HuH-7.5 (cell line): ENCODE results near the gene KATNA1.
A peak's percentile ranks its signal among the peaks of the same experiment; 100 is the strongest.
"Not testable (repeated sequence)": the region's sequence is repeated elsewhere in the genome, so short reads cannot be mapped to it uniquely, and the experiment has no call there.

ENCODE experiments used
- DNase-seq: peaks from one replicate; pipeline ENCODE4 v3.0.0; 2011; ENCODE audit warnings: low spot score

KATNA1 gene

GRCh38 chr6:149648148-149649145, at the start of gene KATNA1:
Gene KATNA1 (minus strand): TSS chr6:149648714. CDS start chr6:149638547, 10,167 bp downstream.
- DNase-seq: peak; percentile 82

GRCh38 chr6:149698175-149698574, 49.7 kb upstream of the KATNA1 start:
- no peak for DNase-seq

- no peak for DNase-seq
These were observed 48.4 kb upstream of the KATNA1 start for GRCh38 chr6:149696901-149697300.

DNA sequence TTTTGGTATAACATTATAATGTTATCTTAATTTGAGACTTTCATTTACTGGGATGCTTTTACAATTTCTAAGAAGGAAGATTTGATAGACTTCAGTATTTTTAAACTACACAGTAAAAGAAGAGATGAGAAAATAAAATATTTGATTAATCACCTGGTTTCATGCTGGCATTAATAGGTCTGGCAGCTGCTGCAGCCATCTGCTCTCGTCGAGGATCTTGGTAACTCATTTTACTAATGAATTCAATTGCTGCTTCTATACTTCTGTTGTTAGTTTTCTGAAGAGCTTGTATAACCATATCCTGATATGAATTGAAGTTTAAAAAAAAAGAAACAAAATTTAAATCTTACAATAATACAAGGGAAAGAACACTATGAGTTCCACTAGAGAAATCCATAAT, 46.4 kb upstream of the KATNA1 start:
- DNase-seq: no peak

DNA sequence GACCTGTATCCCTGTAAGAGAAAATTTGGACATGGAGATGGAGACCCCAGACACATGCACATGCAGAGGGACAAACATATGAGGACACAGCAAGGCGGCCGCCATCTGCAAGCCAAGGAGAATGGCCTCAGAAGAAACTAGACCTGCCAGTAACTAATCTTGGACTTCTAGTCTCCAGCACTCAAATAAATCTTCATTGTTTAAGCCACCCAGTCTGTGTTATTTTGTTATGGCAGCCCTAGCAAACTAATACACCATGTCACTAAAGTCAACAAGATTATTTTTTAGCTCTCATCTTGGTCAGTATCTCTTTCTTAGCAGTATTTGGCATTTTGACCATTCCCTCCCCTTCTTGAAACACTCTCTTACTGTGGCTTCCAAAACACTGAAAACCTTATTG, 42.7 kb upstream of the KATNA1 start:
- no peak for DNase-seq

- DNase-seq: no peak
These were observed 37.7 kb upstream of the KATNA1 start for GRCh38 chr6:149686230-149686629.

GRCh38 chr6:149683256-149683859, 34.8 kb upstream of the KATNA1 start:
- DNase-seq: no peak

GRCh38 chr6:149681845-149682244, 33.3 kb upstream of the KATNA1 start:
- DNase-seq: not testable (repeated sequence)

- no peak for DNase-seq
These were observed 32.7 kb upstream of the KATNA1 start for GRCh38 chr6:149681209-149681608.

GRCh38 chr6:149680503-149680902, 32.0 kb upstream of the KATNA1 start:
- DNase-seq: no peak

DNA sequence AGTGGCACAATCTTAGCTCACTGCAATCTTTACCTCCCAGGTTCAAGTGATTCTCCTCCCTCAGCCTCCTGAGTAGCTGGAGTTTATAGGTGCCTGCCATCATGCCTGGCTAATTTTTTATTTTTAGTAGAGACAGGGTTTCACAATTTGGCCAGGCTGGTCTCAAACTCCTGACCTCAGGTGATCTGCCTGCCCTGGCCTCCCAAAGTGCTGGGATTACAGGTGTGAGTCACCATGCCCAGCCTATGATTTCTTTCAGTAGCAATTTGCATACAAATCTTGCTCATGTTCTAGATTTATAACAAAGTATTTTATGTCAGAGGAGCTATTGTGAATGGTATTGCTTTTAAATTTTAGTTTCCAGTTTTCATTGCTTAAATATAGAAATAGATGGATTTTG, 23.8 kb upstream of the KATNA1 start:
- DNase-seq: not testable (repeated sequence)

- no peak for DNase-seq
These were observed 11.5 kb upstream of the KATNA1 start for GRCh38 chr6:149660028-149660427.

DNA sequence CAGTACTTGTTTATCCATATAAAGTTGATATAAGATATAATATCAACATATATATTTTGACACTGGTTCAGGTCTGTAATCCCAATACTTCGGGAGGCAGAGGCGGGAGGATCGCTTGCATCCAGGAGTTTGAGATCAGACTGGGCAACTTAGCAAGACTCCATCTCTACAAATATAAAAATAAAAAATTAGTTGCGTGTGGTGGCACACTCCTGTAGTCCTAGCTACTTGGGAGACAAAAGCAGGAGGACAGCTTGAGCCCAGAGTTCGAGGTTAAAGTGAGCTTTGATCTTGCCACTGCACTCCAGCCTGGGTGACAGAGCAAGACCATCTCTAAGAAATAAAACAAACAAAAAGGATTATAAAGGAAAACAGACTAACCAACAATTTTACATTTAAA, 8.9 kb upstream of the KATNA1 start:
- DNase-seq: no peak

DNA sequence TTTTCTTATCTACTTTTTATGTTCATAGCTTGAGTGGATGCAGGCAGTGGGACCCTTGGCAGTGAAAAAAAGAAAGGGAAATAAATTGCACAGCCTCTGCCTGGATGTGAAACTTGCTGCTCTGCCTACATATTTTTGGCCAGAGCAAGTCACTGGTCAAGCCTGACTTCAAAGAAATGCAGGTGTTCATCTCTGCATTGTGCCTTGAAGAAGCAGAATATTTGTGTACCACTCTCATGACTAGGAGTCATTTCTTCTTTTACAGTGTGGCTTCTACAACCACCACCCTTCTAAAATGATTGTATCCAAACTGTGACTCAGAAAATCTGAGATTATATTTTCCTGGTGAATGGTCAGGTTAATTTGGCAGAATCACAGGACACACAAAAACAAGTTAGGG, 2.5 kb upstream of the KATNA1 start:
- no peak for DNase-seq

DNA sequence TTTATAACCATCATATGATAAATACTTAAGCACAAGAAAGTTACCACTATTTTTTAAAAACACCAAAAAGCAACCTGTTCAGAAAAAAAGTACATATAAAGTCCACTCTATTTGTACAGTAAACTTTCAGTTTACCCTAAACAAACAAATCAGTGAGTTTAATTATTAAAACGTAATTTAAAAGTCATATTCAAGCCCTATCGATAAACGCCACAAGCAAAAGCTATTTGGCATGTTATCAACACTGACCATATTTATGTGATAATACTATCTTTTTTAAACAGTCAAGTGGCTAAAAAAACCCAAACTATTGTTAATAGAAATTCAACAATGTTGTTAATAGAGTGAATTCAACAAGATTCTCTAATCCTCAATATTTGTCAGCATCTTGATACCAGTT, 1.9 kb downstream of the KATNA1 start:
- DNase-seq: no peak

DNA sequence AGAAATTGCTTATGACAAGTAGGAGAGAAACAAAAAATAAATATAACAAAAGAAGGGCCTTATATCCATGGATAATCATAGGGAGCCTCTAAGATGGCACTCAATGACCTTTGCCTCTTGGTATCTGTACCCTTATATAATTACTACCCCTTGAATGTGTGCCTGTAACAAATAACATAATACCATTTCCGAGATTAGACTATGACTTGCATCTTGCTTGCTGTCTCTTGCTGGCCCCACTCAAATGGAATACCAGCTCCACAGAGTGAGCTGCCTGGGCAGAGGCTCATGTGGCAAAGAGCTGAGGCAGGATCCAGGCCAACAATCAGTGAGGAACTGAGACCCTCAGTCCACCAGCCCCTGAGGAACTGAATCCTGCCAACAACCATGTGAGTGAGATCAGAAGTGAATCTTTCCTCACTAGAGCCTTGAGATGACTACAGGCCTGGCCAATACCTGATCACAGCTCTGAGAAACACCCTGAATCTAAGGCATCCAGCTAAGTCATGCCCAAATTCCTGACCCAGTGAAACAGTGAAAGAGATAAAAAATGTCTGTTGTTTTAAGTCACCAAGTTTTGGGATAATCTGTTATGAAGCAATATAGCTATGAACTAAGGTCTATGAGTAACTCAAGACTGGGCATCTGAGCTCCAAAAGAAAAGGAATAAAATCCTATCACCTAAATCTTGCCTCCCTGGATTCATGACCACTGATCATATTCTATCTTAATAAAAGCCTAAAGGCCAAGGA, 5.5 kb downstream of the KATNA1 start:
- no peak for DNase-seq

- DNase-seq: no peak
These were observed 12.4 kb downstream of the KATNA1 start for GRCh38 chr6:149636124-149636523.

DNA sequence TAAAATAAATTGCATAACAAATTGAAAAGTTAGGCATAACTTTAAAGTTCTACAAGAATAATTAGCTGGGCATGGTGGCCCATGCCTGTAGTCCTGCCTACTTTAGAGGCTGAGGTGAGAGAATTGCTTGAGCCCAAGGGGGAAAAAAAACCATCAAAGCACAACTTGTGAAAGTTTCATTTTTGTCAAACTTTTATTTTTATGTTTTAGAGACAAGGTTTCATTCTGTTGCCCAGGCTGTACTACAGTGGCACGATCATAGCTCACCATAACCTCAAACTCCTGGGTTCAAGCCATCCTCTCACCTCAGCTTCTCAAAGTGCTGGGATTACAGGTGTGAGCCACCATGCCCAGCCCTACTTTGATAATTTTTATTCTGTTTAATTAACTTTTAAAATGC, 14.2 kb downstream of the KATNA1 start:
- no peak for DNase-seq

DNA sequence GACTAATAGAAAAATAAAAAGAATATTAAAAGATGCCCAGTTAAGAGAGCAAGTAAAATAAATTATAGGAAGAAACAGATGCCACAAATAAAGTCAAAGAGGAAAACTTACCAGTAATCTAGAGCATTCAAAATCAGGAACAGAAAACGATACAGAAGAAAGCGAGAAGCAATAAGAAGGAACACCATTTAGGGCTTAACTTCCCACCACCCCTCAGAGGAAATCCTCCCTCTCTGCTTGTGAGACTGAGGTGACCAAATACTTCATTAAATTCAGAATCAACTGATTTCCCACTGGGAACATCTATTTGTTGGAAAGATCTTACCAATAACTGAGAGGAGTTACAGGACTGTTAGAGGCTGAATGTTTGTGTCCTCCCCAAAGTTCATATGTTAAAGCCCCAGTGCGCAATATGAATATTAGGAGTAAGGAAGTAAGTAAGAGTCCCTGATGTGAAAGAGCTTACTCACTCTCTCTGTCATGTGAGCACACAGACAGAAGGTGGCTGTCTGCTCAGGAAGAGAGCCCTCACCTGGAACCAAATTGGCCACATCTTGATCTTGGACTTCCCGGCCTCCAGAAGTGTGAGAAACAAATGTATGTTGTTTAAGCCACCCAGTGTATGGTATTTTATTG, 19.5 kb downstream of the KATNA1 start:
- no peak for DNase-seq

DNA sequence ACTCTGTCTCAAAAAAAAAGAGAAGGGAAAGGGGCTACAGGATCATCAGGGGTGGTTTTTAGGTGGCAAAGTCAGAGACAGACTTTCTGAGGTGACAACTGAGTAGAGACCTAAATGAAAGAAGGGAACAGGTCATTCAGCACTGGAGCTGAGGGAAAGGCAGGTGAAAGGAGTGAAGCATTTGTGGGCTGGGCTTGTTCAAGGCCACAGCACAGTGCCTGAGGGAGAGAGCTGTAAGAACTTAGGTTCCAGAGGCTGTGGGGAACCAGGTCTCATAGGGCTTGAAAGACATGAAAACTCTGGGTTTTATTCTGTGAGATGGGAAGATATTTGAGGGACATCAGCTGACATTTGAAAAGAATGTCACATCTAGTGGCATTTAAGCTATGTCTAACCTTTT, 20.8 kb downstream of the KATNA1 start:
- DNase-seq: no peak

DNA sequence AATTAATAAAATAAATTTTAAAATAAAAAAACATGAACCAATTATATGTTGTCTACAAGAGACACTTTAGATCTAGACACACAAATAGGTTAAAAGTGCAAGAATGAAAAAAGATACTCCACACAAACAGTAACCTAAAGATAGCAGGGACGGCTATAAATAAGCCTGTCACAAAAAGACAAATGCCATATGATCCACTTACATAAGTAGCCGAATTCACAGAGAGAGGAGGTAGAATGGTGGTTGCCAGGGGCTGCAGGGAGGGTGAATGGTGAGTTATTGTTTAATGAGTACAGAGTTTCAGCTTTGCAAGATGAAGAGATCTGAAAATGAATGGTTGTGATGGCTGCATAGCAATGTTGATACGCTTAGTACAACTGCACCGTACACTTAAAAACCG, 32.7 kb downstream of the KATNA1 start:
- DNase-seq: no peak

GRCh38 chr6:149614337-149614736, 34.2 kb downstream of the KATNA1 start:
- DNase-seq: no peak
